Breast epithelium (tissue), 4 donors: Measurements from ENCODE around the gene CHD5. TPM values are rescaled to one million over a fixed set of nuclear protein-coding genes. Genes with fewer than 3 reads are reported as not detected.

Experiments used
- DNase-seq, 2 donors: peaks; one replicate each; pipeline ENCODE4 v3.0.0-alpha.2; 2019; ENCODE audit warnings: low spot score in 2 of 2
- H3K27ac ChIP-seq, 2 donors: fragments of 200-600 bp; sonication (generic) in 1 of 2; one replicate each; pipeline ENCODE4 v1.5.1; 2016 to 2019; ENCODE audit warnings: mild to moderate bottlenecking in 1 of 2
- H3K27me3 ChIP-seq, 2 donors: fragments of 200-600 bp; sonication (generic) in 1 of 2; one replicate each; pipeline versions ENCODE4 v1.5.1 to v1.6.0; 2017 to 2019; ENCODE audit warnings: control low read depth in 1 of 2, mild to moderate bottlenecking in 1 of 2
- H3K36me3 ChIP-seq: fragments of 200-600 bp; one replicate; pipeline ENCODE4 v1.5.1; 2019
- H3K4me1 ChIP-seq, 2 donors: fragments of 200-600 bp; sonication (generic); one replicate each; pipeline ENCODE4 v1.5.1; 2016 to 2019; ENCODE audit warnings: control low read depth in 1 of 2
- H3K4me3 ChIP-seq, 3 donors: fragments of 200-600 bp; sonication (generic); 1 replicate in 2 of 3; 2 replicates in 1 of 3; pipeline ENCODE4 v1.5.1; 2016 to 2019; ENCODE audit warnings: mild to moderate bottlenecking in 3 of 3, moderate library complexity in 2 of 3
- H3K9me3 ChIP-seq, 2 donors: fragments of 200-600 bp; sonication (generic) in 1 of 2; one replicate each; pipeline ENCODE4 v1.5.1; 2016 to 2019; ENCODE audit warnings: control low read depth in 1 of 2
- CTCF ChIP-seq, 3 donors: fragments of 450-650 bp; IDR thresholded peaks; one replicate each; pipeline ENCODE4 v1.5.1; 2016 to 2017; ENCODE audit warnings: antibody characterized with exemption in 3 of 3, mild to moderate bottlenecking in 3 of 3, moderate library complexity in 3 of 3
- POLR2A ChIP-seq: fragments of 450-650 bp; IDR thresholded peaks from one replicate; pipeline ENCODE4 v1.6.1; 2016; ENCODE audit warnings: antibody characterized with exemption, mild to moderate bottlenecking, moderate library complexity
- POLR2AphosphoS5 ChIP-seq, 3 donors: sonication (generic); formaldehyde crosslinking; IDR thresholded peaks; one replicate each; pipeline ENCODE4 v1.6.1; 2017; ENCODE audit warnings: antibody characterized with exemption in 3 of 3
- intact Hi-C: fragments of 100-400 bp; cut with DNase I; formaldehyde crosslinking; loops from one replicate; pipeline ENCODE4 v1.15.1; 2023; ENCODE audit warnings: low total_unique reads
- total RNA-seq, 3 donors: library from RNA; depleted of rRNA; stranded (reverse); fragments of >200 nt; gene quantifications; one replicate each; pipeline ENCODE4 v1.1.0, GENCODE V29; 2016

The CHD5 gene
- total RNA-seq, 3 donors from 2014 or later, result under 0.01 to 0.33 (median 0.15) TPM

DNA sequence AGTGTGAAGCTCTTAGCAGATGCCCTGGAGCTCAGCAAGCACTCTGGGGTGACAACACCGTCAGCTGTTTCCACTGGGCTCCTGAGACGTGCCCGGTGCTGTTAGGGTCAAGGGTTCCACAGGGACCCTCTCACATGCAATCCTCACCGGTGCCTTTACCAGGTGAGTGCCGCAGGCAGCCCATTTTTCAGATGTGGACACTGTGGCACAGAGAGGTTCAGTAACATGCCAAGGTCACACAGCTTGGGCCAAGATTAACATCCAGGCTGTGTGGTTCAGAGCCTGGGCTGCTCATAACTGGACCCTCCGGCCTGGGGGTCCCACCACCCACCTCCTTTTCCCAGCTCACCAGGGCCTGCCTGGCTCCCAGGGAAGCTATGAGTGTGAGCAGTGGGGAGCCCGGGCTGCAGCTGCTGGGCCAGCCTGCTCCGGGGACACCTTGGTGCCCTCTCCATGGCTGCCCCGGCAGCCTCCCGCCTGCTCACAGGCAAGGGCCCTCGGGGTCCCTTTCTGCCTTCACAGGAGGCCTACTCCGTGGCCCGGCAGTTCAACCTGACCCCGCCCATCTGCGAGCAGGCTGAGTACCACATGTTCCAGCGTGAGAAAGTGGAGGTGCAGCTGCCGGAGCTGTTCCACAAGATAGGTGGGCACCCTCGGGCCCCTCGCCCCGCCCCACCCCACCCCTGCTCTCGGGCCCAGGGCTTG lies 85.2 kb downstream of the CHD5 start:
- no peaks in the 10 kb centered on the region for H3K36me3 ChIP-seq
- intact Hi-C loops, result no loop called here

DNA sequence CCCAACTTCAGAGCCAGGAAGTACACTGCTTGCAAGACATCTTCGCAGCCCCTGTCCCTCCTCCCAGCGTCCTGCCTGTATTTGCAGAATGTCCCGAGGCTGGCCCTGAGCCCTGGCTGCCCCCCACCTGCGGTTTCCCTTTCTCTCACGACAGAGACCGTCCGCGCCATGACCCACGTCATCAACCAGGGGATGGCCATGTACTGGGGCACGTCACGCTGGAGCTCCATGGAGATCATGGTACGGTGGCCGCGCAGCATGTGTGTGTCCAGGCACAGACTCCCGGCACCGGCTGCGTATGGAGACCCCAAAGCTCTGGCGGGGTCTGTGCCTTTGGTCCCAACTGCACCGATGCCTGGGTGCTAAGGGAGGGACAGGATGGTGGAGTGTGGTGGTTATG lies 85.9 kb downstream of the CHD5 start:
- Histone ChIP-seq H3K27ac (no peak overlapping the region), H3K27me3 (no peaks in the 10 kb centered on the region), H3K4me1 (no peaks in the 10 kb centered on the region), H3K4me3 (no peak overlapping the region), H3K9me3 (no peaks in the 10 kb centered on the region), H3K36me3 (no peaks in the 10 kb centered on the region)
- no peak for TF ChIP-seq POLR2A
- no peak for TF ChIP-seq POLR2AphosphoS5 (IDR thresholded peaks at IDR 0.05)
- TF ChIP-seq CTCF (IDR thresholded peaks at IDR 0.05), result no peak
- intact Hi-C loops, result no loop called here
- DNase-seq, result no peak

More for the DNA sequence above, 85.2 kb downstream of the CHD5 start:
- Histone ChIP-seq H3K27ac (no peak overlapping the region), H3K9me3 (no peaks in the 10 kb centered on the region), H3K4me3 (no peak overlapping the region), H3K4me1 (no peaks in the 10 kb centered on the region), H3K27me3 (peaks cover 0 to 5% of the 10 kb centered on the region in 2 donors)
- TF ChIP-seq CTCF (IDR thresholded peaks at IDR 0.05) (no peak), POLR2A (no peak), POLR2AphosphoS5 (IDR thresholded peaks at IDR 0.05) (no peak)
- DNase-seq, result no peak

- DNase-seq, result no peak
- no peaks in the 10 kb centered on the region for H3K4me1 ChIP-seq
- intact Hi-C loops, result no loop called here
- TF ChIP-seq POLR2AphosphoS5 (IDR thresholded peaks at IDR 0.05) (no peak), CTCF (IDR thresholded peaks at IDR 0.05) (no peak), POLR2A (no peak)
- no peak overlapping the region for H3K27ac ChIP-seq
- H3K4me3 ChIP-seq, result no peak overlapping the region
- no peaks in the 10 kb centered on the region for H3K27me3 ChIP-seq
- no peaks in the 10 kb centered on the region for H3K36me3 ChIP-seq
- H3K9me3 ChIP-seq, result no peaks in the 10 kb centered on the region
Observed at GRCh38 chr1:6093611-6094010, 86.5 kb downstream of the CHD5 start.

GRCh38 chr1:6093071-6093470 lies 87.0 kb downstream of the CHD5 start:
- DNase-seq, result no peak
- TF ChIP-seq POLR2AphosphoS5 (IDR thresholded peaks at IDR 0.05) (no peak), POLR2A (no peak), CTCF (IDR thresholded peaks at IDR 0.05) (no peak)

DNA sequence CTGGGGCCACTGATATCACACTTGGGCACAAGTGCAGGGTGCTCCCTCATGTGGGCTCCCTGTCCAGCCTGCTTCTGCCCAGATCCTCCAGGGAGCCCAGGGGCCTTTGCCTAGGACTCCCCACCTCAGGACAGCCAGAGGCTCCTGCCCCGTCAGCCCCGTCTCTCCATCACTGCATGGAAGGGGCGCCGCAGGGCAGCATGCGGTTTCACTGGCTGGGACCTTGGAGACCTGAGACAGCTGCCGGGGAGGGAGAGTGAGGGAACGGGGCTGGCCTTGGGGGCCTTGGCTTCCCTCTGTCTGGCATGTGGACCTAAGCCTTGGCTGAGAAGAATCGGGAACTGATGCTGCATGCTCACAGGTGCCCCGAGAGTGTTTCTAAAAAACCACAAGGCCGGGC lies 87.9 kb downstream of the CHD5 start:
- Histone ChIP-seq H3K27me3 (no peaks in the 10 kb centered on the region), H3K4me1 (no peaks in the 10 kb centered on the region), H3K9me3 (no peaks in the 10 kb centered on the region), H3K27ac (no peak overlapping the region), H3K4me3 (no peak overlapping the region), H3K36me3 (no peaks in the 10 kb centered on the region)
- intact Hi-C loops, result no loop called here
- TF ChIP-seq POLR2A (no peak), CTCF (IDR thresholded peaks at IDR 0.05) (no peak), POLR2AphosphoS5 (IDR thresholded peaks at IDR 0.05) (no peak)
- no peak for DNase-seq

More at GRCh38 chr1:6093071-6093470, 87.0 kb downstream of the CHD5 start:
- H3K4me1 ChIP-seq, result no peaks in the 10 kb centered on the region
- H3K4me3 ChIP-seq, result no peak overlapping the region
- no peaks in the 10 kb centered on the region for H3K36me3 ChIP-seq
- intact Hi-C loops, result no loop called here
- no peaks in the 10 kb centered on the region for H3K9me3 ChIP-seq
- no peak overlapping the region for H3K27ac ChIP-seq
- H3K27me3 ChIP-seq, result no peaks in the 10 kb centered on the region
